Astrocyte (in vitro differentiated cells and primary cell): ENCODE results near the gene PPIE. TPM values are rescaled to one million over a fixed set of nuclear protein-coding genes. Genes with fewer than 3 reads are reported as not detected.

Experiments
- DNase-seq: peaks from one replicate; pipeline ENCODE4 v3.0.0-alpha.2; 2010; ENCODE audit warnings: low read depth
- FAIRE-seq: peaks from 2 replicates; lab custom pipeline; 2011; peaks lifted over from hg19 to GRCh38; lab: Jason Lieb, UNC
- H2AFZ ChIP-seq: 2 replicates; pipeline ENCODE4 v1.6.0; 2012; ENCODE audit warnings: low read depth, low read length, inconsistent platforms
- H3K27ac ChIP-seq: 2 replicates; pipeline ENCODE4 v1.5.1; 2011; ENCODE audit warnings: low read depth, low read length, inconsistent platforms
- H3K27me3 ChIP-seq: 2 replicates; pipeline ENCODE4 v1.6.0; 2011; ENCODE audit warnings: low read length, inconsistent platforms; ENCODE audit not compliant: insufficient read depth
- H3K36me3 ChIP-seq: 2 replicates; pipeline ENCODE4 v1.5.1; 2011; ENCODE audit warnings: low read length, inconsistent platforms; ENCODE audit not compliant: insufficient read depth
- H3K4me1 ChIP-seq: 2 replicates; pipeline ENCODE4 v1.5.1; 2011; ENCODE audit warnings: low read length, inconsistent platforms; ENCODE audit not compliant: insufficient read depth
- H3K4me2 ChIP-seq: 2 replicates; pipeline ENCODE4 v1.6.0; 2012; ENCODE audit warnings: low read length, inconsistent platforms
- H3K4me3 ChIP-seq: 2 replicates; pipeline ENCODE4 v1.5.1; 2011; ENCODE audit warnings: low read depth, mild to moderate bottlenecking, low read length, inconsistent platforms; ENCODE audit not compliant: insufficient read depth
- H3K79me2 ChIP-seq: 2 replicates; pipeline ENCODE4 v1.6.0; 2012; ENCODE audit warnings: mild to moderate bottlenecking, low read length, inconsistent platforms; ENCODE audit not compliant: insufficient read depth
- H3K9ac ChIP-seq: 2 replicates; pipeline ENCODE4 v1.6.0; 2012; ENCODE audit warnings: mild to moderate bottlenecking, low read length, inconsistent platforms
- H3K9me3 ChIP-seq: 2 replicates; pipeline ENCODE4 v1.5.1; 2012; ENCODE audit warnings: low read depth, mild to moderate bottlenecking, low read length, inconsistent platforms; ENCODE audit not compliant: insufficient read depth
- H4K20me1 ChIP-seq: 2 replicates; pipeline ENCODE4 v1.6.0; 2012; ENCODE audit warnings: low read length, inconsistent platforms; ENCODE audit not compliant: insufficient read depth
- H3K27ac Mint-ChIP-seq: one replicate; pipeline ENCODE4 v1.8.0; 2021; ENCODE audit warnings: mild to moderate bottlenecking, mixed read lengths; ENCODE audit not compliant: unreplicated experiment
- H3K27me3 Mint-ChIP-seq: one replicate; pipeline ENCODE4 v1.8.0; 2021; ENCODE audit warnings: low read depth, mixed read lengths; ENCODE audit not compliant: unreplicated experiment
- H3K36me3 Mint-ChIP-seq: one replicate; pipeline ENCODE4 v1.8.0; 2021; ENCODE audit warnings: low read depth, mixed read lengths; ENCODE audit not compliant: unreplicated experiment
- H3K4me1 Mint-ChIP-seq: one replicate; pipeline ENCODE4 v1.8.0; 2021; ENCODE audit warnings: low read depth, mixed read lengths; ENCODE audit not compliant: unreplicated experiment
- H3K4me3 Mint-ChIP-seq: one replicate; pipeline ENCODE4 v1.8.0; 2021; ENCODE audit warnings: mild to moderate bottlenecking, moderate library complexity, mixed read lengths; ENCODE audit not compliant: unreplicated experiment
- H3K9me3 Mint-ChIP-seq: one replicate; pipeline ENCODE4 v1.8.0; 2021; ENCODE audit warnings: mild to moderate bottlenecking, mixed read lengths; ENCODE audit not compliant: unreplicated experiment
- EZH2 ChIP-seq: IDR thresholded peaks from 2 replicates; pipeline ENCODE4 v1.6.1; 2012; ENCODE audit warnings: mild to moderate bottlenecking, low read length, inconsistent platforms; ENCODE audit not compliant: insufficient read depth
- total RNA-seq: library from RNA; stranded (reverse); gene quantifications from 2 replicates; pipeline ENCODE4 v1.2.1, GENCODE V29; 2021
- TF ChIP-seq, protein P1 (sequence below): IDR thresholded peaks from 2 replicates; pipeline ENCODE4 v1.5.1; 2011; ENCODE audit warnings: low read depth, mild to moderate bottlenecking, inconsistent platforms, low read length, moderate library complexity; ENCODE audit not compliant: insufficient read depth

Gene PPIE
- total RNA-seq, 1 donor from 2014 or later, result 33.7 TPM

DNA sequence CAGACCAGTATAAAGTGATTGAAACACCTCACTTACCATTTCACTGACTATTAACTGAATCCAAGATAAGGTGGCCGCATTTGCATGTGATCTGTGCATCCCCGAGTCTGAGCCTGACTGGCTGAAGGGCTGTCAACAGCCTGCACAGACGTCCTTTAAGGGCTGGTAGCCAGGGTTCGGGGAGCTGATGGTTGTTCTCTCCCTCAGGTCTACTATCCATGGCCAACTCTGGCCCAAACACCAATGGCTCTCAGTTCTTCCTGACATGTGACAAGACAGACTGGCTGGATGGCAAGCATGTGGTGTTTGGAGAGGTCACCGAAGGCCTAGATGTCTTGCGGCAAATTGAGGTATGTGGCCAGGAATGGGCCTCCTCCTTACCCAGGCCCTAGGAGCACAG, 14.0 kb downstream of the PPIE start:
- H3K27me3 Mint-ChIP-seq, result no peaks in the 10 kb centered on the region
- no peaks in the 10 kb centered on the region for H3K4me1 Mint-ChIP-seq
- Histone ChIP-seq H3K4me2 (no peak overlapping the region), H3K9ac (no peak overlapping the region), H3K27me3 (no peaks in the 10 kb centered on the region), H3K9me3 (no peaks in the 10 kb centered on the region), H3K27ac (no peak overlapping the region), H4K20me1 (peaks cover 11% of the 10 kb centered on the region), H3K4me1 (no peaks in the 10 kb centered on the region), H2AFZ (no peak overlapping the region), H3K4me3 (no peak overlapping the region), H3K79me2 (no peaks in the 10 kb centered on the region), H3K36me3 (peaks cover 45% of the 10 kb centered on the region)
- DNase-seq, result no peak
- FAIRE-seq, result no peak
- no peak overlapping the region for H3K27ac Mint-ChIP-seq
- TF ChIP-seq EZH2, result no peak
- TF ChIP-seq, protein P1, sequence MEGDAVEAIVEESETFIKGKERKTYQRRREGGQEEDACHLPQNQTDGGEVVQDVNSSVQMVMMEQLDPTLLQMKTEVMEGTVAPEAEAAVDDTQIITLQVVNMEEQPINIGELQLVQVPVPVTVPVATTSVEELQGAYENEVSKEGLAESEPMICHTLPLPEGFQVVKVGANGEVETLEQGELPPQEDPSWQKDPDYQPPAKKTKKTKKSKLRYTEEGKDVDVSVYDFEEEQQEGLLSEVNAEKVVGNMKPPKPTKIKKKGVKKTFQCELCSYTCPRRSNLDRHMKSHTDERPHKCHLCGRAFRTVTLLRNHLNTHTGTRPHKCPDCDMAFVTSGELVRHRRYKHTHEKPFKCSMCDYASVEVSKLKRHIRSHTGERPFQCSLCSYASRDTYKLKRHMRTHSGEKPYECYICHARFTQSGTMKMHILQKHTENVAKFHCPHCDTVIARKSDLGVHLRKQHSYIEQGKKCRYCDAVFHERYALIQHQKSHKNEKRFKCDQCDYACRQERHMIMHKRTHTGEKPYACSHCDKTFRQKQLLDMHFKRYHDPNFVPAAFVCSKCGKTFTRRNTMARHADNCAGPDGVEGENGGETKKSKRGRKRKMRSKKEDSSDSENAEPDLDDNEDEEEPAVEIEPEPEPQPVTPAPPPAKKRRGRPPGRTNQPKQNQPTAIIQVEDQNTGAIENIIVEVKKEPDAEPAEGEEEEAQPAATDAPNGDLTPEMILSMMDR, result no peak
- H3K9me3 Mint-ChIP-seq, result no peaks in the 10 kb centered on the region
- peaks cover 35% of the 10 kb centered on the region for H3K36me3 Mint-ChIP-seq
- no peak overlapping the region for H3K4me3 Mint-ChIP-seq

DNA sequence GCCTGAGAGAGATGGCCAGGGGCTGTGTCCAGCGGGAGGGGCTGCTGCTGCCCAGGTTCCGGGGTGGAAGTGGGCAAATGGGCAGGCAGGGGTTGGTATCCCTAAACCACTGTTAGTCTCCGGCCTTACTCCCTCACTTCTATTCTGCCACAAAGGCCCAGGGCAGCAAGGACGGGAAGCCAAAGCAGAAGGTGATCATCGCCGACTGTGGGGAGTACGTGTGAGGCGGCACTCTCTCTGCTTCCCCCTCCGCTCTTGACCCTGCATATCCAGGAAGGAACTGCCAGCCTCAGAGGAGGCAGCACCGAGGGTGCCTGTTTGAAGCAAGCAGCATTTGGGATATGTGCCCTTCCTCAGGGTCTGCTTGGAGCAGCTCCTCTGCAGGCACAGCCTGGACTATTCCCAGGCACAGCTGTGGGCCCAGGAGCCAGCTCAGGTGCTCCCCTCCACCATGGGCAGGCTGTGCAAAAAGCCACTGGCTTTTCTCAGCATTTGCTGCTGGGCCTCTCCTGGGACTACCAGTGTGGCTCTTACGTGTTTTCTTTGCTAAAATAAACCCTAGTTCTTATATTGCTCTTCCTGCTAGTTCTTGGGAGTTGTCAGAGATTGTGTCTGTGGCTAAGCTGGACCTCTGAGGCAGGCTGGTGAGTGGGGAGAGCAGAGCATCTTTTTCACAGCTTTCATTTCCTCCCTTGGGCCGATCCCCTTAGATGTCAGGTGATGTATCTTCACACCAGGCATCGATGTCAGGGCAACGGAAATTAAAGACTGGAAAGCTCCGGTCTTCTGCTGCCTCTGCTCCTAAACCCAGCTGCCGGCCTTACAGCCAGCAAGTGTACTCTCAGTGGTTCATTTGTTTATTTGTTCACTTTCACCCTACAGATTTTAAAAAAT, 14.7 kb downstream of the PPIE start:
- Histone ChIP-seq H3K27me3 (no peaks in the 10 kb centered on the region), H3K9ac (no peak overlapping the region), H3K9me3 (no peaks in the 10 kb centered on the region), H3K4me2 (no peak overlapping the region), H3K79me2 (no peaks in the 10 kb centered on the region), H3K27ac (no peak overlapping the region), H2AFZ (no peak overlapping the region), H3K4me3 (no peak overlapping the region), H3K36me3 (peaks cover 46% of the 10 kb centered on the region), H3K4me1 (no peaks in the 10 kb centered on the region), H4K20me1 (peaks cover 11% of the 10 kb centered on the region)
- Mint-ChIP-seq H3K27me3 (no peaks in the 10 kb centered on the region), H3K4me3 (no peak overlapping the region), H3K36me3 (peaks cover 36% of the 10 kb centered on the region), H3K4me1 (no peaks in the 10 kb centered on the region), H3K9me3 (no peaks in the 10 kb centered on the region), H3K27ac (no peak overlapping the region)
- FAIRE-seq, result no peak
- DNase-seq, result no peak
- no peak for TF ChIP-seq EZH2
- TF ChIP-seq, protein P1, result no peak
